Transverse colon (tissue), 3 donors: ENCODE data around the gene MMP8.

Experiments used
- CTCF ChIP-seq, 5 experiments: fragments of 200-600 bp in 3 of 5; fragments of 450-650 bp in 2 of 5; sonication (generic) in 3 of 5; IDR thresholded peaks; 1 replicate in 2 of 5; 2 replicates in 3 of 5; pipeline ENCODE4 v1.5.1; 2016 to 2017; ENCODE audit warnings: antibody characterized with exemption in 5 of 5, inconsistent platforms in 3 of 5, mild to moderate bottlenecking in 2 of 5, moderate library complexity in 1 of 5
- EP300 ChIP-seq: sonication (generic); formaldehyde crosslinking; IDR thresholded peaks from one replicate; pipeline ENCODE4 v1.6.1; 2017; ENCODE audit warnings: antibody characterized with exemption, low read depth

DNA sequence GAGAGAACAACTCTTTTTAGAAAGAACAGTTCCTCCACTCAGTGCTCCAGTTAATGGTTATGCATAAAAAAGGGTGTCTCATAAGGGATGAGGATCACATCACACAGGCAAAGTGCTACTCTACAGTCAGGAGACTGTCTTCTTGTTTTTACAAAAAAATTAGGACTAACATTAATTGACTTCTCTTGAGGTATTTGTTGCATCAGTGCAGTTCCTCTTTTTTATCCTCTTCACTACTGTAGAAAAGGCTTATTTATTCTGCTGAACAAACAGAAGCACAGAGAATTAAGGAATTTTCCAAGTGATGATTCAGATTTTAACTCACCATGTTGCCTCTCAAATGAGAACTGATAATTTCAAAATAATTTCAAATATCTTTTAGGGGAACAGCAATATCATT is 1.9 kb downstream of the MMP8 start:
- TF ChIP-seq CTCF (IDR thresholded peaks at IDR 0.05) = no peak
- no peak for TF ChIP-seq EP300
